Pons (tissue), 1 donor: ENCODE measurements around the gene UGT1A4.

ENCODE experiments used
- DNase-seq: peaks from one replicate; pipeline ENCODE4 v3.0.0-alpha.2; 2016; ENCODE audit warnings: low spot score

UGT1A4 gene

DNA sequence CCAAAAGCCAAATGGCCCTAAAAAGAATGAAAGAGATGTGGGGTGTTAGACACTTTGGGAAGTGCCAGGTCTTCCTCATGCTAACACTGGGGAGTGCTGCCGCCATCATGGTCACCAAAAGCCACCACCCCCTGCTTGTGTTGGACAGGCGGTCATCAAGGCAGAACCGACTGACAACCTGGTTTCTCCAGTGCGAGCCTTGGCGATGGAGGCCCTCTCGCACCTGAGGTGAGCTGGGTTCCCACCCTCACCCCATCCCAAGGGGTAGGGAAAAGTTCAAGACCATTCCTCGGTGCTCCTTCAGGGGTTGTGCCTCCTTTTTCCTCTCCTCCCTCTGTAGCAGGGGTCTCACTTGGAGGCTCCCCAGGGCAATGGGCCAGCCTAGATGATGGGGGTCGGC, 93.2 kb downstream of the UGT1A4 start:
- DNase-seq: no peak

DNA sequence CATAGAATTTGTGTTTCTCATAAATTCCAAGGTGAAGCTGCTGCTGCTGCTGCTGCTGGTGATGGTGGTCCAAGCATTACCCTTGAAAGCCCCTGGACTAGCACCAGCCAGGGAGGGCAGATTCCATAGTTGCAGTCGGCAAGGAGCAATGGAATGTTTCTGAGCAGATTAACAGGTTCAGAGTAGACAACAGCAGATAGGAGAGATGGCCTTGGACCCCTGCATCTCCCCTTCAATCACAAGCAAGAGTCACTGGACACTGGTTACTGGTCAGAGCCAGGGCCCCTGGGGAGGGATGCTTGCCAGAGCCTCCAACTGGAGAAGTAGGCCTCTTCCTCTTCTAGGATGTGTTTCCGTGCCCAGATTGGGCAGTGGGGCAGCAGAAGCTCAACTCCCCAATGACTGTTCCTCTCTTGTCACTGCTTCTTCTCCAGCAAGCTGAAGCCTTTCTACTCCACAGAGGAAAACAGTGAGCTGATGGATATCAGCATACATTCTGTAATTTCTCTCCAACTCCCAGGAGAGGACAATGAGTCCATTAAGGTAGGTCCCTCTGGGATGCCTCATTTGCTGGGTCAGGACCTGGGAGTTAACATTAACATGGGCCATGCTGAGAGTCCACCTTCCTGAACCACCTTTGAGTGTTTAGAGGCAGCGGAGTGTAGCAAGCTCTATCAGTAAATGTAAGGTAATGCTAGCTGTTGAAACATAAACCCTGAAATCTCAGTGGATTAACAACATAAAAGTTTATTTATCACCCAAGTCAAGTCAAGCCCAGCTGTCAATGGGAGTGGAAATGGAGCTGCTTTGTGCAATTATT, 94.9 kb downstream of the UGT1A4 start:
- DNase-seq: no peak

DNA sequence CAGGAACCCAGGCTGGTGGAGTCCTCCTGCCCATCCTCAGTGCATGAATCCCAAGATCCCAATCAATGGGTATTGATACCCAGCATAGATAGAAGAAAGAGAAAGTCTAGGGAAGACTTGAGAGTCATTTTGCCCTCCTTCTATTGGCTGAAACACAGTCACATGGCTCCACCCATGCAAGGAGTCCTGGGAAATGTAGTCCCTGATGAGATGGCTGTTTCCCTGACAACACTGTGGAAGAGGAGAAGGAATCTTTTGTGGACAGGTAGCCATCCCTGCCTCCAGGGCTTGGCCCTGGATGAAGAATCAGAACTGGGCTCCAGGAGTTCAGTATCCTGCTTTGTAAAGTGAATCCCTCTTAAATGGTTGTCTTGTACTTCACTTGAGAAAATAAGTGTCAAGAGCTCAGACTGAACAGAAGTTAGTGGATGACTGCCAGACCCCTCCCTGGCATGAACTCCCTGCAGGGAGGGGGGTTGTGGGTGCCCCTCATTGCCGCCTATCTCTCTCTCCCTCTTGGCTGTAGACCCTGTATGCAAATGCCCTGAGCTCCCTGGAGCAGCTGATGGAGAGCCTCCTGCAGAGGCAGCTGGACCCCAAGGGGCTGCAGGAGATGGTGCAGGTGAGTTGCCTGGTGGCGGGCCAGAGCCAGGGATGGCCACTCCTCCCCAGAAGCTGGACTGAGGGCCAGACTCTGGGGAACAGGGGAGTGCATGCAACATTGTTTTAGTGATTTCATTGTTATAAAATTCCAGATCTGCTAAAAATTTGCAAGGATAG, 95.7 kb downstream of the UGT1A4 start:
- no peak for DNase-seq

DNA sequence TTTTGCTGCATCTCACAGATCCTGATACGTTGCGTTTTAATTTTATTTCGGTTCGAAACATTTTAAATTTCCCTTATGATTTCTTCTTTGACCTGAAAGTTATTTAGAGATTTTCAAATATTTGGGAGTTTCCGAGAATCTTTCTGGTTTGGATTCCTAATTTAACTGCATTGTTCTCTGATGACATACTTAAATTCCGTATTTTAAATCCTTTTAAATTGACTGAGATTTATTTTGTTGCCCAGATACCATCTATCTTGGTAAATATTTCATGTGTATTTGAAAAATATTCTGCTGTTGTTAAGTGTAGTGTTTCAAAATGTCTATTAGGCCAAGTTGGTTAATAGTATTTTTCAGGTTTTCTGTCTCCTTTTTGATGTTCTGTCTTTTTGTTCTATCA, 97.3 kb downstream of the UGT1A4 start:
- no peak for DNase-seq

DNA sequence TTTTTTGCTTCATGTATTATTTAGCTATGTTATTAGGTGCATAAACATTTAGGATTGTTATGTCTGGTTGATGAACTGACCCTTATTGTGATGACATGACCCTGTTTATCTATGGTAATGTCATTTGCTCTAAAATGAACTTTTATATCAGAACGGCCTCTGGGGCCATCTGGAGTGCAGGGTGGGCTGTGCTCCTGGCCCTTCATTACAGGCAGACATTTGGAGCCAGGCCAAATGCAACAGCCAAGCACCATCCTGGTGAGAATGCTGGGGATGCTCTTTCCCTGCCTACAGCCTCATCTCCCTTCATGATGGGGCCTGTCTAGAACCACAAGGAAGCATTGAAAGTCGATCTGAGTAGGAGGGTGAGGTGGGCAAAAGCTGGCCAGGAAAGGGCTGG, 97.8 kb downstream of the UGT1A4 start:
- no peak for DNase-seq

DNA sequence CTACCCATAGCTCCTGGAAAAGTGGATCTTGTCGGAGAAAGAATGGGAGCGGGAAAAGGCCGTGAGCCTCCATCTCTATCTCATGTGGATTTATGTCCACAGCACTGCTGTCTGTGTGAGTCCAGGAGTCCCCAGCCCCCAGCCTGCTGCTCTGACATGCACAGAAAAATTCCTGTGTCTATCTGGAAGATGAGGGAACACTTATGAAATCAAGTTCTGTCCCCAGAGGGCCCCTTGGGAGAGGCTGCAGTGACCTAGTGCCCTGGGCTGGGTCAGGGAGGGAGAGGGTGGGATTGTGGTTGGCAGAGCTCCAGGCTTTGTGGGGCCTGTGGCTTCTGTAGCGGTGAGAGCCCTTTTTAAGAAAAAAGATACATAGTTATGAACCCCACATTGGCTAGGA, 98.2 kb downstream of the UGT1A4 start:
- DNase-seq: no peak

DNA sequence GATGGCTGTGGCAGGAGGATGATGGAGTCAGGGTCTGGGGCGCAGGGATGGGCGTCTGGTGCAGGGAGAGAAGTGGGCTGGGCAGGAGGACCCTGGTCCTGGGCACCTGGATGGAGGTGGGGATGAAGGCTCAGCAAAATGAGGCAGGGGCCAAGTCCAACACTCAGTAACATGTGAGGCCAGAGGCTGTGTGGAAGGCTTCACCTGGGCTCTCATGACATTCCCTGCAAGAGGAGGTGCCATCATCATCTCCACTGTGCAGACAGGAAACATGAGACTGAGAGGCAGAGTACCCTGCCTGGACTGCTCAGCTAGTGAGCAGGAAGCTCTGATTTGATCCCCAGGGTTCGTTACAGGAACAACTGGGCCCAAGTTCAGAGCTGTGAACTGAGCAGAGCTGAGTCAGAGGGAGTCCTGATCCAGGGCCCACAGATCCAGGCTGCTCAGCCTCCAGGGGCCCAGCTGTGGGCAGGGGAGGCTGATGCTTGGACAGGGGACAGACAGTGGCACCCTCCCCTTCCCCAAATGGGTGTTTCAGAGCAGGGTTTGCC, 98.9 kb downstream of the UGT1A4 start:
- DNase-seq: no peak

DNA sequence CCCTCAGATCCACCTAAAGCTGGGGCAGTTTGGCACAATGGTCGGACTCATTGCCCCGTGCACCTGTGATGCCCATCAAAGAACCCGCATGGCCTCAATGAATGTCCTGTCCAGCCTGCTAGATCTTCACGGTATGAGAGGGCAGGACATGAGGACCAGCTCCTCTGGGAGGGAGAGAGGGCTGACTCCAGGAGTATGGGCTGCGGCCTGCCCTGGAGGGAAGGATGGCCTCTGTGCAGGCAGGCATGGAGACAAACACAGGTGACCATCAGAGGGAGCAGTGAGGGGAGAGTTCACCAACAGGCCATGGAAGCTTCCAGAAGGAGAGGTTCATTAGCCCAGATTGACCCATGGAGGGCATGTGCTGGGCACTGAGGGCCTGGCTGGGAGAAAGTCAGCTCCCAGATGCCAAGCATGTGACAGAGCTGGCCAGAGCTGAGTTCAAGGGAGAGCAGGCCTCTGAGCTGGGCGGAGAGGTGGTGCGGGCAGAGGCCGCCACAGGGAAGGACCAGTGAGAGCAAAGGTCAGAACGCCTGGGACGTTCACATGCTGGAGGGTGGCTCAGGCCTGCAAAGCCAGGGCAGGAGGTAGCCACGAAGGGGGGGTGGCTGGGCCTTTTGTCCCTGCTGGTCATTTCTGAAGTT, 99.6 kb downstream of the UGT1A4 start:
- no peak for DNase-seq

DNA sequence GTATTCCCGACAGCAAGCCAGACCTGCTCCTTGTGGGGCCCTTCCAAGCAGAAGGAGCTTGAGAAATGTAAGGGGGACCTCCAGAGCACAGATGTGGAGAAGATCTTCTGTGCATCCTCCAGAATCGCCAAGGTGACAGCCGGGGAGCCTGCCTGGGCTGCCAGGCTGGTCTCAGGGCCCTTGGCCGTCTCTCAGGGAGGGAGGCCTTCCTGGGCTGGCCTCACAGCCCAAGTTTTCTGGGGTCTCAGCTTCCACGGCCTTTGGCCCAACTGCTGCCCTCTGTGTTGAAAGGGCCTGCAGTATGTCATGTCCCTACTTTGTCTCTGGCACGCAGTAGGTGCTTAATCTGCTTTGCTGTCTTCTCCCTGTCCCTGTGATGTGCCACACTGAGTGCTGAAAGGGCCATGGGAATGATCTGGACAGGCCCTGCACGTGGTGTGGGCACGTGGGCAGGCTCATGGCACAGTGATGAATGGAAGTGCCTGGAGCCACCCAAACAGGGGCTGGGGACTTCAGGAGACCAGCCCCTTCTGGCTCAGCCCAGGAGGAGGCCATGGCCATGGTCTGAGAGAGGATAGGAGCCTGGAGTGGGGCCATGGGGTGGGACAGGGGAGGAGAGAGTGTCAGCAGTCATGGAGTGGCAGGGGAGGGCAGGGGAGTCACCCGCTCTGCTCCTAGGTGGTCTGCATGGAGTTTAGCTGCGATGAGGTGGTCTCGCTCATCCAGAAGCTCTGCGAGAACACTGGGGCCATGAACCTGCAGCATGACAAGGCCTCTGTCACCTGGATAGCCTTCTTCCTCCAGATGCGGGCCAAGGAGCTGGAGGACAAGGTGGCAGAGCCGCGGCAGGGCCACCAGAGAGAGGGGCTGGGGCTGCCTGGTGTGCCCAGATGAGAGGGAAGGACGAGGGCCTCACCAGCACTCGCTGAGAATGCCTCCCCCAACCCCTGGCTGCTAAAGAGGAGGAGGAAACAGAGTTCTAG, 100.4 kb downstream of the UGT1A4 start:
- no peak for DNase-seq

DNA sequence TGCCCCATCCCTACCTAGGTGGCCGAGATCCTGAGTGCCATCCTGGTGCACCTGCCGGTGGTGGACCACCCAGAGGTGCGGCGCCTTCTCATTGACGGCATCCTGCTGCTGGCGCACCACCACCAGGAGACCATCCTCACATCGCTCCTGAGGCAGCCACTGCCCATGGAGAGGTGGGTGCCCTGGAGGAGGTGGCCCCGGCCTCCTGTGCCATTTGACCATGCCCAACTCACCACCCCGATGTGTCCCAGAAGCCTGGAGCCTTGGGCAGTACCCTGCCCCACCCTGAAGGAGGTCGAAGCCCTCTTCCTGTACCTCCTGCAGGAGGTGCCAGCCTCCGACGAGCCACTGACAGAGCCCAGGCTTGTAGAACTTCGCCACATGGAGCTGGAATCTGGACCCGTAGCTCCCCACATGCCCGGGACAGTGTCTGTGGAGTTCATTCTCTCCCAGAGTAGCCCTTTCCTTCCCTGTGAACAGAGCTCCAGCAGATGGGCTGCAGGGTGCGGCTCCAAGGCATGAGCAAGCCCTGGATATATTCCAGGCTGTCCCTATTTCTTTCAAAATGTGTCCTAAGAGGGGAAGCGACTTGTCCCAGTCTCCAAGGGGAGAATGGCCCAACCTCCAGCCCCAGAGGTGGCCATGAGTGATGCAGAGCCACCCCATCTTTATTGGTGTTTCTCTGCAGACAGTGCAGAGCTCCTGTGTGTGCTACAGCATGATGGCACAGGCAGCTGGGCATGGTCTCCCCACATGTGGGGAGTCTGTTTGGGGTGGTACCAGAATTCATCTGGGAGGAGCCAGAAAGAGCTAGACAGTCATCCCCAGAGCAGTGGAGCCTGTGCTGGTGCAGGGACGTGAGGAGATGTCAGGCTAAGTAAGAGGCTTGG, 101.6 kb downstream of the UGT1A4 start:
- no peak for DNase-seq

DNA sequence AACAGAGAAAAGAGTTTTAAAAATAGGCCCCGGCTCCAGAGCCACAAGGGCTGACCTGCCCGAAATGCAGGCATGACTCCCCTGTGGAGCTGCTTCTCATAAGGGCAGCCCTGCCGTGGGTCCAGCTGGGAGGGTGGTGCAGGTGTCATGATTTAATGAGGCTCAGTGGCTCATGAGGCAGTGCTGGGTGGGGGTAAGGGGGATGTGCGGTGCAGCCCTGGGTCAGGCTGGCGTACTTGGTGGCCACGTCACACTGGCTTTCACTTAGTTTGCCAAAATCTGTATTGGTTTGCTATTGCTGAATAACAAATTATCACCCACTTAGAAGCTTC, 102.2 kb downstream of the UGT1A4 start:
- DNase-seq: no peak

DNA sequence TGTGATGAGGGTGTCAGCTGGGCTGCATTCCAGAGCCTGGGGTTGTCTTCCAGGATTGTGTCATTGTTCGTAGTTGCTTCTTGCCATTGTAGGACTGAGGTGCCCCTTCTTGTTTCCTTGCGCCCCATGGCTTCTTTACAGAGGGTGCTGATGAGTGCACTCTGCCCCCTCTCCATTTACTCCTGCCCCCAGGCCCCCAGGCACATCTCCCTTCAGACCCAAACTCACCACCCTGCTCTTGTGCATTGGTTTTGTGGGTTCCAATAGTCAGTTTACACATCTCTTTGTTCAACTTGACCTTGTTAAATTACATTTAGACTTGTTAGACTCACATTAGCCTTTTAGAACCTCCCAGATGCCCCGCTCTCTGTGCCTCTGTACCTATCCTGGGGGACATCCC, 102.7 kb downstream of the UGT1A4 start:
- DNase-seq: no peak

DNA sequence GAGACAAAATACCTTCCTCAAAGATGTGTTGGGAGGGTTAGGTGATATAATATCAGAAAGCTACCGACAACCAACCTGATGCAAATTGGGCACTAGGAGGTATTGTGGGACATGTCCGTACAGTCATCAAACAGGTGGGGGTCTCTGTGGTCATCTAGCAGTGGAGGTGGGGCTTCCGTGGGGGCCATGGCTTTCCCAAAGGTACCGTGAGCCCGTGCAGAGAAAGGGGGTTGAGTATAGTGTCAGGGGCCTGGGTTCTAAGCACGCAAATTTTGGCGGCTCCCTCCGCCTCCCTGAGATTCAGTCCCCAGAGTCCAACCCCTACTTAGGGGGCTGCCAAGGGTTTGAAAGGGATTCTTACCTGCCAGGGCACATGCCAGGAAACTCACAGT, 103.2 kb downstream of the UGT1A4 start:
- DNase-seq: no peak

DNA sequence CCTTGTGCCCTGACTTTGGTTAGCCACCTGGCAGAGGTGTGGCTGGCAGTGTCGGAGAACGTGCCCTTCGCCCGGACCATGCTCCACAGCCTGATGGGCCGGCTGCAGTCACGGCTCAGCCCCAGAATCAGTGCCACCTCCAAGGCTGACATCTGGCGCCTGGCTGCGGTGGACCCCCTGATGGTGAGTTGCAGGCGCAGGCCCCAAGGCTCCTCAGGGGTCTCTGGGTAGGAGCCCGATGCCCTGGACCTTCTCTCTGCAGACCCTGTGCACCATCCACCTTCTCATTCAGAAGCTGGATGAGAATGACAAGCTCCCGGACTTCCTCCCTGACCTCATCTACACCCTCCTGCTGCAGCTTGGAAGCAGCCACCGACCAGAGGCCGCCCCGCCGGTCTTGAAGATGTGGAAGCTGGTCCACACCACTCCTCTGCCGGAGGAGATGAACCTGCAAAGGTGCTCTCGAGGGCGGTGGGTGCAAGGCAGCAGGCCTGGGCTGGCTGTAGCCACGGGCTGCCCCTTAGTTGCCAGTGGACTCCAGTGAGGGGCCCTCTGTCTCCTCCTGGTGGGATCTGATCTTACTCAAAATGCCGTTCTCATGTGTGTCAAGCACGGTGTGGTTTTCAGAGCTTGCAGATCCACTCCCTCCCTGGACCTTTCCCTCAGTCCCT, 103.7 kb downstream of the UGT1A4 start:
- DNase-seq: no peak
